Measurements from ENCODE around the gene CMIP. TPM values are rescaled to one million over a fixed set of nuclear protein-coding genes. Genes with fewer than 3 reads are reported as not detected.
A peak's percentile ranks its signal among the peaks of the same experiment; 100 is the strongest.

CMIP gene
- total RNA-seq, 6 experiments from 2014 or later: 12.2 to 23.0 (median 16.5) TPM

GRCh38 chr16:81621496-81621895 lies 176.9 kb downstream of the CMIP start:
- no peak for DNase-seq
- no peak overlapping the region for H3K27ac ChIP-seq
- no peaks in the 10 kb centered on the region for H3K36me3 ChIP-seq
- no peaks in the 10 kb centered on the region for H3K9me3 ChIP-seq
- ATAC-seq: no peak
- no peak overlapping the region for H3K4me3 ChIP-seq
- no peaks in the 10 kb centered on the region for H3K27me3 ChIP-seq
- H3K4me1 ChIP-seq: peaks cover 0 to 12% (median 5%) of the 10 kb centered on the region in 4 donors
- intact Hi-C loops (cut with DNase I): no loop called here
- WGBS (ENCODE audit: insufficient coverage, low coverage, low lambda C conversion rate, missing lambda C conversion rate): 79% methylated on average over 6 of the region's 8 CpGs
- TF ChIP-seq POLR2A (IDR thresholded peaks at IDR 0.05): no peak
- no peak for TF ChIP-seq CTCF (IDR thresholded peaks at IDR 0.05)

GRCh38 chr16:81623365-81624102 lies 178.9 kb downstream of the CMIP start:
- intact Hi-C loops (cut with DNase I): no loop called here
- no peaks in the 10 kb centered on the region for H3K36me3 ChIP-seq
- peak; percentile 48 to 65 (median 59) for ATAC-seq
- no peaks in the 10 kb centered on the region for H3K9me3 ChIP-seq
- H3K4me1 ChIP-seq: peaks cover 0 to 12% (median 5%) of the 10 kb centered on the region in 4 donors
- H3K27ac ChIP-seq: no peak overlapping the region
- H3K27me3 ChIP-seq: no peaks in the 10 kb centered on the region
- TF ChIP-seq CTCF (IDR thresholded peaks at IDR 0.05) (peak; percentile 56 to 78 (median 72)), POLR2A (IDR thresholded peaks at IDR 0.05) (no peak)
- no peak for DNase-seq
- 61% methylated on average over 5 of the region's 5 CpGs for WGBS (ENCODE audit: insufficient coverage, low coverage, low lambda C conversion rate, missing lambda C conversion rate)
- no peak overlapping the region for H3K4me3 ChIP-seq

- Histone ChIP-seq H3K27ac (no peak overlapping the region), H3K4me1 (peaks cover 0 to 12% (median 5%) of the 10 kb centered on the region in 4 donors), H3K9me3 (no peaks in the 10 kb centered on the region), H3K36me3 (no peaks in the 10 kb centered on the region), H3K27me3 (no peaks in the 10 kb centered on the region), H3K4me3 (no peak overlapping the region)
- no peak for TF ChIP-seq CTCF (IDR thresholded peaks at IDR 0.05)
- TF ChIP-seq POLR2A (IDR thresholded peaks at IDR 0.05): no peak
- intact Hi-C loops (cut with DNase I): no loop called here
- no peak for ATAC-seq
- WGBS (ENCODE audit: insufficient coverage, low coverage, low lambda C conversion rate, missing lambda C conversion rate): 92% methylated on average over 6 of the region's 6 CpGs
- DNase-seq: no peak
Observed at GRCh38 chr16:81624403-81624759, 179.8 kb downstream of the CMIP start.

GRCh38 chr16:81624760-81625543 lies 180.3 kb downstream of the CMIP start:
- H3K36me3 ChIP-seq: no peaks in the 10 kb centered on the region
- H3K4me3 ChIP-seq: no peak overlapping the region
- intact Hi-C loops (cut with DNase I): no loop called here
- no peaks in the 10 kb centered on the region for H3K27me3 ChIP-seq
- DNase-seq: no peak
- H3K4me1 ChIP-seq: peaks cover 0 to 12% (median 5%) of the 10 kb centered on the region in 4 donors
- peak overlapping the region in 1 of 3 donors; percentile 10 for H3K27ac ChIP-seq
- TF ChIP-seq POLR2A (IDR thresholded peaks at IDR 0.05): no peak
- TF ChIP-seq CTCF (IDR thresholded peaks at IDR 0.05): no peak
- peak in 2 of 4 donors; percentile 3 to 17 for ATAC-seq
- 40% methylated on average over 9 of the region's 11 CpGs for WGBS (ENCODE audit: insufficient coverage, low coverage, low lambda C conversion rate, missing lambda C conversion rate)
- H3K9me3 ChIP-seq: no peaks in the 10 kb centered on the region

Data from right lobe of liver (tissue), 6 donors.